ENCODE results near the gene ATG12.

DNA sequence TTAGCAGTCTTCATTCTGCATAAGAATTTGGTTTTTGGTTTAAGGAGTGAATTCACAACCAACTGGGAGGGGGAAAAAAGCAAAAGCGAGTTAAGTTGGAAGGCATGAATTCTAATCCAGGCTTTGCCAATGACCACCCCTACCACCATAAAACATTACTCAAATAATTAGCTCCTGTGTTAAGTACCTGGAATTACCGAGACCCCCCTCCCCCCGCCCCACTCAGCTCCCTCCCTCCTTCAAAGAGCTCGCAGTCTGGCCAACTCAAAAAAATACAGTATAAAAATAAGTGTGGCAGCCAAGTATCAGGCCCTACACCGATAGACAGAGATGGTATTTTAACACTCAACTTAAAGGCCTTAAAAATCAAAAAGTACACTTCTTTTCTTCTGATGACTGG is 492 bp downstream of the ATG12 start:
- TF ChIP-seq, protein P1, sequence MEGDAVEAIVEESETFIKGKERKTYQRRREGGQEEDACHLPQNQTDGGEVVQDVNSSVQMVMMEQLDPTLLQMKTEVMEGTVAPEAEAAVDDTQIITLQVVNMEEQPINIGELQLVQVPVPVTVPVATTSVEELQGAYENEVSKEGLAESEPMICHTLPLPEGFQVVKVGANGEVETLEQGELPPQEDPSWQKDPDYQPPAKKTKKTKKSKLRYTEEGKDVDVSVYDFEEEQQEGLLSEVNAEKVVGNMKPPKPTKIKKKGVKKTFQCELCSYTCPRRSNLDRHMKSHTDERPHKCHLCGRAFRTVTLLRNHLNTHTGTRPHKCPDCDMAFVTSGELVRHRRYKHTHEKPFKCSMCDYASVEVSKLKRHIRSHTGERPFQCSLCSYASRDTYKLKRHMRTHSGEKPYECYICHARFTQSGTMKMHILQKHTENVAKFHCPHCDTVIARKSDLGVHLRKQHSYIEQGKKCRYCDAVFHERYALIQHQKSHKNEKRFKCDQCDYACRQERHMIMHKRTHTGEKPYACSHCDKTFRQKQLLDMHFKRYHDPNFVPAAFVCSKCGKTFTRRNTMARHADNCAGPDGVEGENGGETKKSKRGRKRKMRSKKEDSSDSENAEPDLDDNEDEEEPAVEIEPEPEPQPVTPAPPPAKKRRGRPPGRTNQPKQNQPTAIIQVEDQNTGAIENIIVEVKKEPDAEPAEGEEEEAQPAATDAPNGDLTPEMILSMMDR (optimal IDR thresholded peaks at IDR 0.05 in 1 of 3, IDR thresholded peaks at IDR 0.05 in 1 of 3, conservative IDR thresholded peaks at IDR 0.05 in 1 of 3; ENCODE audit: extremely low read depth in 1 of 3, insufficient read depth in 2 of 3, low read length in 3 of 3), result no peak
- TF ChIP-seq EZH2 (IDR thresholded peaks at IDR 0.05; ENCODE audit: low read length), result no peak

All from keratinocyte (primary cell).